H1 (cell line): ENCODE measurements around the gene PTPRT. TPM values are rescaled to one million over a fixed set of nuclear protein-coding genes. Genes with fewer than 3 reads are reported as not detected.

Experiments
- CTCF ChIA-PET: fragments of 300-600 bp; sonication (Branson Sonifier 250); formaldehyde crosslinking; loops from one replicate; lab custom pipeline; 2021; ENCODE audit not compliant: partially characterized antibody; lab: Charles Lee
- POLR2A ChIA-PET: fragments of 300-600 bp; sonication (Branson Sonifier 250); formaldehyde crosslinking; loops from one replicate; lab custom pipeline; 2021; ENCODE audit warnings: inconsistent platforms; ENCODE audit not compliant: partially characterized antibody; lab: Charles Lee
- DNase-seq, 2 experiments: peaks; one replicate each; pipeline versions ENCODE4 v3.0.0 to v3.0.0-alpha.2; 2010 to 2022; ENCODE audit warnings: low spot score in 2 of 2, low read depth in 1 of 2, mixed read lengths in 1 of 2
- FAIRE-seq: peaks from 2 replicates; lab custom pipeline; 2011; peaks lifted over from hg19 to GRCh38; lab: Jason Lieb, UNC
- H2AFZ ChIP-seq: 2 replicates; pipeline ENCODE4 v1.8.1; 2012; ENCODE audit warnings: low read length, inconsistent platforms
- H2AK5ac ChIP-seq: 2 replicates; pipeline ENCODE4 v1.6.1; 2013; ENCODE audit warnings: low read depth, low read length
- H2BK120ac ChIP-seq: replicated peaks from 2 replicates; pipeline ENCODE3; 2013; ENCODE audit warnings: low read depth, low read length, inconsistent platforms
- H2BK12ac ChIP-seq: 2 replicates; pipeline ENCODE4 v1.6.1; 2013; ENCODE audit warnings: low read depth, low read length
- H2BK15ac ChIP-seq: 2 replicates; pipeline ENCODE4 v1.6.1; 2013; ENCODE audit warnings: low read length
- H2BK20ac ChIP-seq: 2 replicates; pipeline ENCODE4 v1.6.1; 2013; ENCODE audit warnings: low read length
- H2BK5ac ChIP-seq: 2 replicates; pipeline ENCODE4 v1.6.1; 2013; ENCODE audit warnings: low read depth, low read length
- H3K14ac ChIP-seq: 2 replicates; pipeline ENCODE4 v1.6.1; 2013; ENCODE audit warnings: inconsistent platforms; ENCODE audit not compliant: insufficient read length
- H3K18ac ChIP-seq: 2 replicates; pipeline ENCODE4 v1.6.1; 2013; ENCODE audit warnings: low read length; ENCODE audit errors: extremely low read depth
- H3K23ac ChIP-seq: 2 replicates; pipeline ENCODE4 v1.6.1; 2013; ENCODE audit warnings: inconsistent platforms; ENCODE audit not compliant: insufficient read length
- H3K23me2 ChIP-seq: 2 replicates; pipeline ENCODE4 v1.6.1; 2013; ENCODE audit warnings: low read depth, low read length
- H3K27ac ChIP-seq: 2 replicates; pipeline ENCODE4 v1.6.1; 2011; ENCODE audit warnings: low read depth, low read length, inconsistent platforms
- H3K27me3 ChIP-seq, 4 experiments: replicated peaks in 1 of 4; 1 replicate in 1 of 4; 2 replicates in 3 of 4; pipeline versions ENCODE4 v1.6.1 to v1.8.1; 2011 to 2013; ENCODE audit warnings: low read length in 3 of 4, mild to moderate bottlenecking in 3 of 4, inconsistent platforms in 2 of 4, mixed read lengths in 2 of 4, moderate library complexity in 1 of 4; ENCODE audit not compliant: control insufficient read depth in 3 of 4, insufficient read depth in 3 of 4; ENCODE audit errors: extremely low read depth in 1 of 4
- H3K36me3 ChIP-seq, 4 experiments: 2 replicates each; pipeline versions ENCODE4 v1.6.1 to v1.8.1; 2011 to 2013; ENCODE audit warnings: mild to moderate bottlenecking in 4 of 4, low read length in 3 of 4, moderate library complexity in 2 of 4, control low read depth in 1 of 4, inconsistent platforms in 1 of 4; ENCODE audit not compliant: insufficient read depth in 4 of 4, control insufficient read depth in 2 of 4
- H3K4ac ChIP-seq: replicated peaks from 2 replicates; pipeline ENCODE3; 2013; ENCODE audit warnings: low read length, low read depth, mixed read lengths, inconsistent platforms; ENCODE audit not compliant: insufficient read length
- H3K4me1 ChIP-seq, 4 experiments: replicated peaks in 1 of 4; 1 replicate in 1 of 4; 2 replicates in 3 of 4; pipeline versions ENCODE4 v1.6.1 to v1.8.1; 2011 to 2013; ENCODE audit warnings: low read length in 3 of 4, inconsistent platforms in 2 of 4, mixed read lengths in 1 of 4; ENCODE audit not compliant: insufficient read depth in 4 of 4, control insufficient read depth in 3 of 4
- H3K4me2 ChIP-seq, 2 experiments: 2 replicates each; pipeline versions ENCODE4 v1.6.1 to v1.8.1; 2011 to 2013; ENCODE audit warnings: low read depth in 2 of 2, low read length in 2 of 2, control low read depth in 1 of 2, inconsistent platforms in 1 of 2, mild to moderate bottlenecking in 1 of 2; ENCODE audit not compliant: insufficient read depth in 1 of 2
- H3K4me3 ChIP-seq, 4 experiments: fragments of 200-600, 300-600 bp in 1 of 4; sonication (generic), shearing (Covaris generic), sonication (Bioruptor Twin) in 1 of 4; 2 replicates each; pipeline versions ENCODE4 v1.5.1 to v1.8.1; 2011 to 2016; ENCODE audit warnings: low read length in 4 of 4, low read depth in 3 of 4, control low read depth in 2 of 4, inconsistent platforms in 2 of 4, mild to moderate bottlenecking in 2 of 4, mixed read lengths in 1 of 4, moderate library complexity in 1 of 4; ENCODE audit not compliant: insufficient read depth in 2 of 4; ENCODE audit errors: extremely low read depth in 1 of 4
- H3K56ac ChIP-seq: replicated peaks from 2 replicates; pipeline ENCODE3; 2013; ENCODE audit warnings: low read depth, mild to moderate bottlenecking, mixed read lengths, low read length, inconsistent platforms; ENCODE audit not compliant: insufficient read length
- H3K79me1 ChIP-seq: 2 replicates; pipeline ENCODE4 v1.6.1; 2013; ENCODE audit warnings: low read depth, low read length, control low read depth
- H3K79me2 ChIP-seq, 2 experiments: 2 replicates each; pipeline versions ENCODE4 v1.6.1 to v1.8.1; 2012 to 2013; ENCODE audit warnings: low read length in 2 of 2, mild to moderate bottlenecking in 2 of 2, inconsistent platforms in 1 of 2; ENCODE audit not compliant: insufficient read depth in 2 of 2, control insufficient read depth in 1 of 2
- H3K9ac ChIP-seq, 4 experiments: replicated peaks in 1 of 4; 1 replicate in 1 of 4; 2 replicates in 3 of 4; pipeline versions ENCODE4 v1.6.1 to v1.8.1; 2011 to 2013; ENCODE audit warnings: low read depth in 3 of 4, low read length in 3 of 4, control low read depth in 2 of 4, mild to moderate bottlenecking in 2 of 4, moderate library complexity in 2 of 4, inconsistent platforms in 1 of 4; ENCODE audit errors: extremely low read depth in 1 of 4
- H3K9me3 ChIP-seq, 2 experiments: 2 replicates each; pipeline versions ENCODE4 v1.6.1 to v1.8.1; 2012 to 2013; ENCODE audit warnings: mild to moderate bottlenecking in 2 of 2, moderate library complexity in 2 of 2, control low read depth in 1 of 2, inconsistent platforms in 1 of 2, low read depth in 1 of 2, low read length in 1 of 2, mixed read lengths in 1 of 2; ENCODE audit not compliant: insufficient read depth in 2 of 2
- H4K20me1 ChIP-seq, 2 experiments: replicated peaks in 1 of 2; 2 replicates each; pipeline versions ENCODE3 to v1.8.1; 2011 to 2013; ENCODE audit warnings: inconsistent platforms in 2 of 2, low read length in 2 of 2, mild to moderate bottlenecking in 1 of 2; ENCODE audit not compliant: insufficient read depth in 2 of 2, control insufficient read depth in 1 of 2
- H4K5ac ChIP-seq: 2 replicates; pipeline ENCODE4 v1.6.1; 2013; ENCODE audit warnings: low read length, low read depth, mixed read lengths, inconsistent platforms; ENCODE audit not compliant: insufficient read length
- H4K8ac ChIP-seq: 2 replicates; pipeline ENCODE4 v1.8.0; 2013; ENCODE audit warnings: mild to moderate bottlenecking, moderate library complexity, low read length, inconsistent platforms; ENCODE audit not compliant: insufficient read depth; ENCODE audit errors: extremely low read depth
- H4K91ac ChIP-seq: replicated peaks from 2 replicates; pipeline ENCODE3; 2013; ENCODE audit warnings: low read length, mixed read lengths, inconsistent platforms; ENCODE audit not compliant: insufficient read length
- ASH2L ChIP-seq: fragments of 200-600, 300-600 bp; sonication (generic); IDR thresholded peaks from one replicate; pipeline ENCODE4 v1.7.1; 2017; ENCODE audit warnings: low read length
- POLR2AphosphoS5 ChIP-seq: IDR thresholded peaks from 2 replicates; pipeline ENCODE4 v1.6.1; 2011; ENCODE audit warnings: low read depth, low read length
- TBP ChIP-seq: IDR thresholded peaks from 2 replicates; pipeline ENCODE4 v1.6.1; 2011; ENCODE audit warnings: low read depth, low read length, improper control_type of control experiment
- WGBS, 2 experiments: shearing (Covaris generic) in 1 of 2; methylation state at CpG; one replicate each; pipeline versions ENCODE4 v1.1.6 to v1.1.7; 2013 to 2015; ENCODE audit warnings: low lambda C conversion rate in 2 of 2, mixed read lengths in 2 of 2, inconsistent platforms in 1 of 2, low coverage in 1 of 2, missing lambda C conversion rate in 1 of 2; ENCODE audit not compliant: insufficient replicate concordance in 2 of 2, insufficient coverage in 1 of 2, insufficient read length in 1 of 2; ENCODE audit errors: extremely low coverage in 1 of 2, missing lambda C conversion rate in 1 of 2; 5-methylcytosine and 5-hydroxymethylcytosine counted together
- polyA plus RNA-seq, 7 experiments: library from polyadenylated mRNA; depleted of rRNA in 3 of 7; stranded (reverse) in 5 of 7; unstranded in 2 of 7; fragments of >200 nt in 5 of 7; fragments of 200-250 nt in 2 of 7; gene quantifications; 1 replicate in 5 of 7; 2 replicates in 1 of 7; 4 replicates in 1 of 7; pipeline versions ENCODE4 v1.2.1 to v1.2.3, GENCODE V29; 2011 to 2013; ENCODE audit warnings: missing spikeins in 2 of 7, mixed read lengths in 2 of 7
- total RNA-seq: library from RNA; stranded (reverse); fragmentation: NEBNext Ultra II Directional; extraction: Animal tissue kit (Norgen Biotek cat#: 25700); gene quantifications from 2 replicates; pipeline ENCODE4 v1.2.1, GENCODE V29; 2021

The PTPRT gene
- total and polyA plus RNA-seq, 2 of the 8 experiments (the other 6 are each of a cell fraction or from before 2014, with no cell fraction given): 0.33 to 1.8 TPM

DNA sequence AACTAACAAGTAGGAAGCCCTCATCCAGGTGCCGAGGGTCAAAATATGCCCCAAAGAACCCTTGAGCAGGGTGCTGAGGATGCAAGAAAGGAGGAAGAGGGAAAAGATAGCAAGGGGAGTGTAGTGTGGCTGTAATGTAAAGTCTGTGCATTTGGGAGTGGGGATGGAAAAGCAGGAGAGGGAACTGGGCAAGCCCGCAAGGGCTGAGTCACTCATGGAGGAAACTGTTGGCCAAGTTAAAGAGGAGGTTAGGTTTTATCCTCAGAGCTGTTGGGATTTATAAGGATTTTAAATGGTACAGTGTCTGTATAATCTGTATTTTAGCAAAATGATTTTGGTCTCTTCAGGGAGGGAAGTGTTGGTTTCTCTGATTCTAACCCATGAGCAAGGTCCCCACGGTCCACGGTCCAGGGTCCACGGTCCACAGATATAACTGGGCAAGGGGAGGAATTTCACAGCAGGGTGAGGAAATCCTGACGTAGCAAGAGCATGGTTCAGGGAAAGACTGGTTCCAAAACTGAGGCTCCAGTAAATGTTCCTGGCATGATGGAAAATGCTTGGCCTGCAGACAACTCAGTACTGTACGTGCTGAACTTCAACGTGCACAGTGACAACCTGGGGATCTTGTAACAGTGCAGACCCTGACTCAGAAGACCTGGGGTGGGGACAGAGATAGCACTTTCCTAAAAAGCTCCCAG, 759.8 kb downstream of the PTPRT start:
- H4K91ac ChIP-seq: no peak overlapping the region
- H3K4me2 ChIP-seq: no peak overlapping the region
- H2AFZ ChIP-seq: no peak overlapping the region
- no peak overlapping the region for H3K4me3 ChIP-seq
- no peak overlapping the region for H3K4ac ChIP-seq
- no peaks in the 10 kb centered on the region for H3K36me3 ChIP-seq
- H3K14ac ChIP-seq: no peak overlapping the region
- H3K9ac ChIP-seq: no peak overlapping the region
- no peaks in the 10 kb centered on the region for H4K20me1 ChIP-seq
- no peak overlapping the region for H4K8ac ChIP-seq
- no peak overlapping the region for H2BK5ac ChIP-seq
- FAIRE-seq (no peak), DNase-seq (no peak)
- ChIA-PET POLR2A (no interaction called here), CTCF (no interaction called here)
- H3K27me3 ChIP-seq: no peaks in the 10 kb centered on the region
- no peak overlapping the region for H2BK12ac ChIP-seq
- no peak overlapping the region for H3K56ac ChIP-seq
- H2BK15ac ChIP-seq: no peak overlapping the region
- H3K27ac ChIP-seq: no peak overlapping the region
- no peaks in the 10 kb centered on the region for H3K4me1 ChIP-seq
- H2BK120ac ChIP-seq: no peak overlapping the region
- H3K18ac ChIP-seq: no peak overlapping the region
- no peak overlapping the region for H2BK20ac ChIP-seq
- H3K23me2 ChIP-seq: no peaks in the 10 kb centered on the region
- no peaks in the 10 kb centered on the region for H3K79me2 ChIP-seq
- H3K79me1 ChIP-seq: no peaks in the 10 kb centered on the region
- no peaks in the 10 kb centered on the region for H3K9me3 ChIP-seq
- 78% methylated on average over 8 of the region's 8 CpGs; no CpG with 5 or more reads in 1 of the 2 experiments for WGBS, 2 experiments
- TF ChIP-seq TBP (no peak), POLR2AphosphoS5 (no peak), ASH2L (no peak)
- H2AK5ac ChIP-seq: no peak overlapping the region
- H3K23ac ChIP-seq: no peak overlapping the region
- no peak overlapping the region for H4K5ac ChIP-seq
